NT2/D1 (cell line): Measurements from ENCODE around the gene GALNT14.

Experiments used
- SUZ12 ChIP-seq: IDR thresholded peaks from 2 replicates; pipeline ENCODE4 v1.6.1; 2011; ENCODE audit not compliant: insufficient read length, insufficient read depth; ENCODE audit errors: extremely low read depth
- YY1 ChIP-seq: IDR thresholded peaks from 2 replicates; pipeline ENCODE4 v1.6.1; 2011; ENCODE audit not compliant: insufficient read length, insufficient read depth
- ZNF274 ChIP-seq: IDR thresholded peaks from 2 replicates; pipeline ENCODE4 v1.6.1; 2011; ENCODE audit warnings: mild to moderate bottlenecking, low read depth, low read length

DNA sequence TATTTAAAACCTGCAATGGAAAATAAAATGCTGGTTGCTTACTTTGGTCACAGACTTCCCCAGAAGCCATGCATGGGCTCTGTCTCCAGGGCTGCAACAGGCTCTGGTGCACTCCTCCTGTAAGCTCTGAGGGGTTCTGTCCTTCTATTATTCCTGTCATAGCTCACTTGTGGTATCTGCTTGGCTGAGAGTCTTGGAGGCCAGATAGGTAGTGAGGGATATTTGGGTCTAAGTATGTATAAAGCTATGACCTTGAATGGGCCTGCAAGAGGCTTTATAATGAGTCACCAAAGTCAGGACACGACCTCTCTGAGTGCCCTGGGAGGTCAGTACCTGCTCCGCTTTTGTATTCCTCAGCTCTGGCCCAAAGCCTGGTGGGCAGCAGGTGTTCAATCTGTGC is 189.4 kb downstream of the GALNT14 start:
- TF ChIP-seq ZNF274 = no peak
- TF ChIP-seq YY1 = no peak
- no peak for TF ChIP-seq SUZ12
